ENCODE results near the gene PPT2.

The PPT2 gene

DNA sequence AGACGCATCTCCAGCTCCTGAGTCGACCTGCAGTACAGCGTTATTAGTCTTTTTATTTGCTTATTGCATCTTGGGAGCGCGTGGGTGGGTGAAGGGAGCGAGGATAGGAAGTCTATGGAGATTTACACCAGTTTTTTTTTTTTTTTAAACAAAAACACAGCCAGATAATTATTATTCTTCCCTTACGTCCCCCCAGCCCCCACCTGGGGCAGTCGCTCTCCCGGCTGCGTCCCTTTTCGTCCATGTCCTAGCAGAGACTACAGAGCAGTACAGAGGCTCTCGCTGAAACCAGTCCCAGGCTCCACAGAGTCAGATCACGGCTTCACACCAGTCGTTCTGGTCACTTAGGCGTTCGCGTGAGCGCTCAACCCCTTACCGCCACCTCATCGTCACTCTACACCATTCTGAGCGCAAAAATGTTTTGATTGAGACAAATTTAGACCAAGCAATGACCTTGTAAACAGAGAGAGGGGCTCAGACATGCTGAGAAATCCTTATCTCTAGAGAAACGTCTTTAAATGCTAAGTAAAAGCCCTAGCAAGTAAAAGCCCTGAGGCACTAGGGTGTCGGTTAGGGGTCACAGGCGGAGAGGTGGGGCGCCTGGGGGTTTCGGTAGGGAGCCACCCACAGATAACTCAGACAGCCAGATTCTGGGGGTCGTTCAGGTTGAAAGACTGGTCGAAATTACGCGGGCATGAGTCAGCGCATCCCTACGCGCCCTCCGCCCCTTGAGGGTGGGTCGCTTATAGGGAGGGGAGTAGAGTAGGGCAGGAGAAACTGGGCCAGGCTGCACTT, 975 bp upstream of the PPT2 start:
- no peak for DNase-seq

DNA sequence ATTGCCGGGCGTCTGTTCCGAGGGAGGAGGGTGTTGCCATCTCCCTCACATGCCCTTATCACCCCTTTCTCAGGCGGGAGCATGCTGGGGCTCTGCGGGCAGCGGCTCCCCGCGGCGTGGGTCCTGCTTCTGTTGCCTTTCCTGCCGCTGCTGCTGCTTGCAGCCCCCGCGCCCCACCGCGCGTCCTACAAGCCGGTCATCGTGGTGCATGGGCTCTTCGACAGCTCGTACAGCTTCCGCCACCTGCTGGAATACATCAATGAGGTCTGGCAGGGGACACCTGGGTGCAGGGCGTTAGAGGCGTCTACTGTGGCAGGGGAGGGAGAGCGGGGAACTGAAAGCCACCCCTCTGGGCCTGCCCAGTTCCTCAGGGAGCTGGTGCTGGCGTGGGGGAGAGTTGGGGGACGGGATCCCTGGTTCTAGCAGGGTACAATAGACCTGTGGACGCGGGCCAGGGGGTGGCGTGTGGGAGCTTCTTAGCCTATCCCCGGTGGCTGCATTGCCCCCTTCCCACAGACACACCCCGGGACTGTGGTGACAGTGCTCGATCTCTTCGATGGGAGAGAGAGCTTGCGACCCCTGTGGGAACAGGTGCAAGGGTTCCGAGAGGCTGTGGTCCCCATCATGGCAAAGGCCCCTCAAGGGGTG, 697 bp downstream of the PPT2 start:
- peak; percentile 18 for DNase-seq

GRCh38 chr6:32156891-32157290, 3.0 kb downstream of the PPT2 start:
- no peak for DNase-seq

DNA sequence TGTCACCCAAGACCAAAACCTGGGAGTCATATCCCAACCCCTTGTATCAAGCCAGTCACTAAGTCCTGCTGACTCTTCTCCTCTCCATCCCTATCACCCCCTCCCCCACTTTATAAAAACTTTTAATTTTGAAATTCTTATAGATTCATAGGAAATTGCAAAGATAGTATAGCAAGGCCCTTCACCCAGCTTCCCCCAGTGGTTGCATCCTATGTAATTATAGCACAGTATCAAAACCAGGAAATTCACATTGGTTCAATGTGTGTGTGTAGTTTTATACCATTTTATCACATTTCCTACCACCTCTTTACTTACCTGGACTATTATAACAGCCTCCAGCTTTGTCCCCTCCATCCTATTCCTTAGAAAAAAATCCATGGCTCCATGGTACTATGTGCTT, 4.1 kb downstream of the PPT2 start:
- no peak for DNase-seq

- DNase-seq, result no peak
These were observed 9.8 kb downstream of the PPT2 start for GRCh38 chr6:32163559-32164258.

DNA sequence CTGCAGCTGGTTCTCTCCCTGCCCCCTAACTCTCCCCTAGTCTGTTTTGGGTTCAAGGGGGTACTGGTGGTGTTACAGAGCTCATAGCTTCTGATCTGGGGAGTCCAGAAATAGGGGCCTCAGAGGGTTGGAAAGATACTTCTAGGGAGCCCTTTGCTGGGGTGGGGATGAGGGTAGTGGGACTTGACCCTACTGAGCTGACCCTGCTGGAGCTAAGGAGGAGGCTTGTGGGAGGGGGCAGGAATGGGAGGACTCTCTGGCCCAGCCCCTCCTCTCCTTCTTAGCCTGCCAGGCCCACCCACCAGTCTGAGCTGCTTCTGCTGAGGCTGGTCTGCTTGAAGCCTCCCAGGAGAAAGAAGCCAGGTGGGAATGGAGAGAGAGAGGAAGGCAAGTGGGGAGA, 10.4 kb downstream of the PPT2 start, which contains the start of gene EGFL8:
Gene EGFL8 (plus strand): TSS at position 301 of the 400 bp plus-strand sequence. CDS start 1,571 bp downstream, outside the sequence.
- DNase-seq, result no peak

- no peak for DNase-seq
These were observed 12.6 kb downstream of the PPT2 start for GRCh38 chr6:32166411-32167061.

DNA sequence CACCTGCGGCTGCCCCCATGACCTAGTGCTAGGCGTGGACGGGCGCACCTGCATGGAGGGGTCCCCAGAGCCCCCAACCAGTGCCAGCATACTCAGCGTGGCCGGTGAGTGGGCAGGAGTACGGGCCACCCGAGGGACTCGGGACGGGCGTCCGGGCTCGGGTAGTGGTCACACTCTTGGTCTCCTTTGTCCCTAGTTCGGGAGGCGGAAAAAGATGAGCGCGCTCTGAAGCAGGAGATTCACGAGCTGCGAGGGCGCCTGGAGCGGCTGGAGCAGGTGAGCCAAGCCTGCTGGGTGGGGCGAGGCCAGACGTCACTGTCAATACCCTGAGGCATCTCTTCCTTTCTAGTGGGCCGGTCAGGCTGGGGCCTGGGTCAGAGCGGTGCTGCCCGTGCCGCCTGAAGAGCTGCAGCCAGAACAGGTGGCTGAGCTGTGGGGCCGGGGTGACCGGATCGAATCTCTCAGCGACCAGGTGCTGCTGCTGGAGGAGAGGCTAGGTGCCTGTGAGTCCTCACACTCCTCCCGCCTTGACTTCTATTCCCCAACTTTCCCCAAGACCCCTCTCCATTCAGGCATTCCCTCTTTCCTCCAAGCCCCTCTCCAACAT, 13.3 kb downstream of the PPT2 start:
- no peak for DNase-seq

DNA sequence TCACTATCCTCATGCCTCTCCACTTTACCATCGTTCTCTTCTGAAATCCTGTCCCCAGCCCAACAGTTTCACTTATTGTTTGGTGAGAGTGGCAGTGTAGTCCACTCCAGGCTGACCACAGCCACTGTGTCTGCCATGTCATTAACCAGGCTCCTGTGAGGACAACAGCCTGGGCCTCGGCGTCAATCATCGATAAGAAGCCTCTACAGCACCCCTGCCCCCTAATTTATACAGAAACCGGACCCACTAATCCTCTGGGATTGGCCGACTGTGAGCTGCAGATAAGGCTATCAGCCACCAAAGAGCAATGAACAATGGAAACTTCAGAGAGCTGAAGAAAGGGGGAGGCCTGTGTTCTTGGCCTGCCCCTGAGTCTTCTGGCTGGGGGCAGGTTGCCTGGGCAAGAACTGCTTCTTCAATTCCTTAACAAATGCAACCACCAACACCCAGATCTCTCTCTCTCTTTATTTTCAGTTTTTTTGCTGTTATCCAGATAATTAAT, 13.9 kb downstream of the PPT2 start:
- no peak for DNase-seq

DNA sequence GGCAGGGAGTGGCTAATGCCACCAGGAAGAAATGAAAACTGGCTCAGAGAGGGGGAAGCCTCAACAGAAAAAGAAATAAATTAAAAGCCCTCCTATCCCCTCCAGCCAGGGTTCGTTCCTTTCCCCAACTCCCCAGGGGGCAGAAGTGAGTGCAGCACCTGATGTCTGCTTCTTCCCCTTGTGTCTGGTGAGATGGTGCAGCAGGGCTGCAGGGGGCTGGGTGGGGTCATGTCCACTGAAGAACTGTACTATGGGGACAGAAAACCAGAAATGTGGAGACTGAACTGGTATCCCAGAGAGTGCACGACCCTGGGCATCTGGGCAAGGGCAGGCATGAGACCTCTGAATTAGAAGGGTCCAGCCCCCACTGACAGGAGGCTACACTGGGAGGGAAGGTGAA, 14.4 kb downstream of the PPT2 start:
- DNase-seq, result no peak

DNA sequence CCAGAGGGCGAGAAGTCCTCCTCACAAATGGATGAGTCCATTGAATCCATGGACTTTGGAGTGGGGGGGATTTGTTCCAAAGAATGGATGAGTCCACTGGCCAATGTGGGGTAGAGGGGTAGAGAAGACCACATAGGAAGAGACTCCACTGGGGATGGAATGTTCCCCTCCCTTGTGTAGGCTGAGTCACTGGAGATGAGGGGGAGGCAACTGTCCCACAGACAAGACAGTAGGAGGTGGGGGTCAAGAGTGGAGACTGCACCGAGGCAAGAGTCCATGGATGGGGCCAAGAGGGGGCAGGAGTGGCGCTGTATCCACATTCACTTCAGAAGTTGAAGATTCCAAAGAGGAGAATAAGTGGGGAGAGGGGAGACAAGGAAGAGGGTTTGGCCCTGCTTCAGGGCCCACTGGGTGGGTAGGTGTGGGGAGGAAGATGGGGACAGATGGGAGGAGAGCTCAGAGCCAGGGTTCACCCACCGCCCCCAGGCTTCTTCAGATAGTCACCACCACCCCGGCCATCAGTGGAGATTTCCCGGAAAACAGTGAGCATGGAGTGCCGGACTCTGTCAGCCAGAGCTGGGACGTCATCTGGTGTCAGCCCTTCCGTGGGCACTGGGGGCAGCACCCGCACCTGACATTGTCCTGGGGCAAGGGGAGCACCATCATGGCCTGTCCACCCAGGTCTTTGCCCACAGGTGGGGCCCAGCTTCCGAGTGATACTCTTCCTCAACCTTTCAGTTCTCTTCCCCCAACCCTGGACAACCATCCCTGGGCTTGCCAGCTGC, 15.1 kb downstream of the PPT2 start:
- DNase-seq, result no peak

DNA sequence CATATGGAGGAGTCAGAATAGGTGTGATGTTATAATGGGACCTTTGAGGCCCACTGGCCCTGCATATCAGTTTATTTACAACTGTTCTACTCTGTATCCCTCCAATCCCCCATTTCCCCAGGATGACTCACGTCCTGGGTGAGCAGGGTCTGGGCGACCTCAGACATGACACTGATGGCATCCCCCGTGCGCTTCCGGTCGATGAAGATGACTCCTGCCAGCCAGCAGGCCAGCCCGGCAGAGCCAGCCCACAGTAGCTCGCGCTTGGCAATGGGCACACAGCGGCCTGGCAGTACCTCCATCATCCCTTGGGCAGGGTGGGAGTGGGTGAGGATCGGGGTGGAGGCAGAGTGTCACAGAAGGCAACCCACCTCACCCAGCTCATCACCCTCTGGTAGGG, 16.4 kb downstream of the PPT2 start:
- no peak for DNase-seq

DNA sequence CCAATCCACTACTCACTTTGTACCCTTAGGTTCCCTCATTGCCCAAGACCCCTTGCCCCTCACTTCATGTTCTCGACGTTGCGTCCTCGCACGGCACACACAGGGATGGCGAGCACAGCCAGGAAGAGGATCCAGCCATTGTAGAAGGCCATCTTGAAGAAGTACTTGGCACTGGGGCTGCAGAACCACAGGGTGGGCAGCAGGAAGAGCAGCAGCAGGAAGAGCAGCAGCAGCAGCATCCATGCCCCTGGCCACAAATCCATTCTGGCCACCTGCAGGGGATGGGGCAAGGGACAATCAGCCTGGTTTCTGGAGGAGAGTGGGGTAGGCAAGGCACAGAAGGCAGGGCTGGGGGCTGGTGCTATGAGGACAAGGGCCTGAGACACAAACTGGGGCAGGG, 17.3 kb downstream of the PPT2 start:
- DNase-seq, result no peak

- DNase-seq, result no peak
These were observed 19.2 kb downstream of the PPT2 start for GRCh38 chr6:32173051-32173727.

- DNase-seq, result no peak
These were observed 20.5 kb downstream of the PPT2 start for GRCh38 chr6:32174416-32174815.

DNA sequence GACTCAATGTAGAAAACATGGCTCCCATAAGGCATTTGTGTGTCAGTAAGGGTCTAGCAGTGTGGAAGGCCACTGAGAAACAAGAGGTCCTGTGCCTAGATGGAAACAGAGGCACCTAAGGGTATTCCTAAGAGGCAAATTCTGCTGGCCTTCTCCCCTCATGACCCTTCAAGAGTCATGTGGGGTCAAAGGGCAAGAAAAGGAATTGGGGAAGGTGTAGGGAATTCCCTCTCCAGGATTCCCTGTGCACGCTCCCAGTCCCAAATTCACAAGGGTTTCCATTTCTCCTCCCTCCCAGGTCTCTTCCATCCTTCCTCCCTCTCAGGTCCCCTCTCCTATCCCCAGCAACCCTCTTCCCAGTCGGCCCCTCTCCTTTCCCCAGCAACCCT, 21.4 kb downstream of the PPT2 start:
- no peak for DNase-seq

GRCh38 chr6:32175711-32176475, 22.0 kb downstream of the PPT2 start, which contains the start of gene AGPAT1:
TSS of gene AGPAT1 (minus strand) at chr6:32176084. CDS start at chr6:32171496, 4,588 bp downstream.
- DNase-seq, result peak; percentile 90

DNA sequence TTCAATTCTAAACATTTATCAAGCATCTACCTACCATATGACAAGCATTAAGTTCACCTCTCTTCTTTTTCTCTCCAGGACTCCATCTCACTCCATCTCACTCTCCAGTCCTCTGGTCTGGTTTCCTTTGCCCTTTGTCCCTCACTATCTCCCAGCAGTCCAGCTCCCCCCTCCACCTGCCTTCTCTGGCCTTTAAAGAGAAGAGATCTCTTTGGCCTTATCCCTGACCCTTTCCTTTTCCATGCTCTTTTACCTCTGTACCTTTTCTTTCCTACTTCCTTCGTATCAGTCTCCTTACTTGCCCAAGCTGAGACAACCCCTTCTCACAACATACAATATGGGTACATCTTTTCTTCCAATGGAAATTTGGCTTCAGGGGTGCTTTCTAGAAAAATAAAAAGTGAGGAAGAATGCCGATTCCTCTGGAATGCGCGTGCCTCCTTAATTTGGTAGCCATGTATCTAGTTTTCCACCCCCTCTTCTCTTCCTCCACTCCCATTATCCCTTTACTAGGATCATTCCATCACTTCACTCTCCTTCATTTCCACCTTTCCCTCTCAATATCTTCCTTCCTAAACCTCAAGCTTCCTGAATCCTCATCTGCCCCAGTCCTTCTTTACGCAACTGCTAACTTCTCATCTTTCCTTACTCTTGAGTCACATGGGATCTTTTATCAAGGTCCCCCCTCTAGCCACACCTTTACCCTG, 22.7 kb downstream of the PPT2 start:
- no peak for DNase-seq

DNA sequence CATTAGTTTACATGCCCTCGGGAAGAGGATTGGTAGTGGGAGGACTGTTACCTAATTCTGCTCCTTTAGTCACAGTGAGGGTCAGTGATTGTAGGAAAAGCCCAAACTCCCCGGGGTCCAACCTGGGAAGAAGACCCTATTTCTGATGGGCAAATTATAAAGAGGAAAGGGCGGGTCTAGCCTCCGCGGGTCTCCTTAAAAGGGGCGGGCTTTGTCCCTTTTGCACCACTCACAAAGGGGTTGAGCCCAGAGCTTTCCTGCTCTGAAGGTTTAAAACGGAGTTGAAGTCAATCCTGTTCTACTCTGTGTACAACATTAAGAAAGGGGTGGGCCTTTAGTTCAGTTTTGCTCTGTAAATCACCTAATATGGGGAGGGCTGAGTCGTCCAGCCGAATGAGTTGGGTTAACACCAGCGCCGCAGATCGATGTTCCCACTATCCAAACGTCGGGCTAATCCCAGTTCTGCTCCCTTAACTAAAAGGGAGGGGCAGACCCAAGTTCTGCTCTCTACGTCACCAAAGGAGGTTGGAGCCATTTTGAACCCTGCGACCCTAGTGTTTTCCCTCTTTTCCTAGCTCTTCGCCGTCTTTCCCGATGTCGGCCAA, 23.3 kb downstream of the PPT2 start:
- peak; percentile 54 for DNase-seq

Data from GDM1 (cell line).